CD4-positive, CD25-positive, alpha-beta regulatory T cell (primary cell): ENCODE results near the gene BRD3. TPM values are rescaled to one million over a fixed set of nuclear protein-coding genes. Genes with fewer than 3 reads are reported as not detected.

ENCODE experiments used
- ATAC-seq, 2 donors: fragments of 150-1000 bp; cut with Tn5 transposase; one replicate each; pipeline ENCODE4 v1.10.0; 2021; ENCODE audit warnings: low read depth in 2 of 2, moderate number of reproducible peaks in 2 of 2, moderate library complexity in 1 of 2
- DNase-seq, 3 donors: peaks; one replicate each; pipeline versions ENCODE4 v3.0.0 to v3.0.0-alpha.2; 2012 to 2022; ENCODE audit warnings: mixed read lengths in 1 of 3
- H3K27ac ChIP-seq: one replicate; pipeline ENCODE4 v1.7.0; 2013; ENCODE audit warnings: mild to moderate bottlenecking, low read length; ENCODE audit not compliant: insufficient read depth, poor library complexity, severe bottlenecking
- H3K27me3 ChIP-seq: one replicate; pipeline ENCODE4 v1.7.0; 2013; ENCODE audit warnings: low read length; ENCODE audit not compliant: control insufficient read depth, insufficient read depth
- H3K36me3 ChIP-seq: one replicate; pipeline ENCODE4 v1.7.0; 2013; ENCODE audit warnings: mild to moderate bottlenecking, low read length, moderate library complexity; ENCODE audit not compliant: control insufficient read depth, insufficient read depth
- H3K4me1 ChIP-seq: 2 replicates; pipeline ENCODE4 v1.7.0; 2013; ENCODE audit warnings: mild to moderate bottlenecking, low read length; ENCODE audit not compliant: insufficient read depth, control insufficient read depth, poor library complexity, severe bottlenecking
- H3K4me3 ChIP-seq: one replicate; pipeline ENCODE4 v1.7.0; 2013; ENCODE audit warnings: low read depth, mild to moderate bottlenecking, low read length, moderate library complexity
- H3K9me3 ChIP-seq, 2 experiments: 1 replicate in 1 of 2; 2 replicates in 1 of 2; pipeline ENCODE4 v1.7.0; 2013; ENCODE audit warnings: low read length in 2 of 2, mild to moderate bottlenecking in 1 of 2, moderate library complexity in 1 of 2; ENCODE audit not compliant: control insufficient read depth in 2 of 2
- H3K27ac Mint-ChIP-seq, 3 donors: one replicate each; pipeline ENCODE4 v1.8.0; 2020 to 2022; ENCODE audit warnings: mild to moderate bottlenecking in 3 of 3, mixed read lengths in 3 of 3, moderate library complexity in 2 of 3
- H3K27me3 Mint-ChIP-seq: one replicate; pipeline ENCODE4 v1.8.0; 2022; ENCODE audit warnings: mild to moderate bottlenecking, mixed read lengths
- H3K36me3 Mint-ChIP-seq: one replicate; pipeline ENCODE4 v1.8.0; 2020; ENCODE audit warnings: mixed read lengths
- H3K4me1 Mint-ChIP-seq, 4 donors: one replicate each; pipeline ENCODE4 v1.8.0; 2020 to 2022; ENCODE audit warnings: mixed read lengths in 4 of 4, mild to moderate bottlenecking in 1 of 4
- H3K4me3 Mint-ChIP-seq, 4 donors: one replicate each; pipeline ENCODE4 v1.8.0; 2020 to 2022; ENCODE audit warnings: mild to moderate bottlenecking in 4 of 4, mixed read lengths in 4 of 4, moderate library complexity in 3 of 4
- H3K9me3 Mint-ChIP-seq, 7 donors: one replicate each; pipeline ENCODE4 v1.8.0; 2020 to 2022; ENCODE audit warnings: mixed read lengths in 7 of 7, mild to moderate bottlenecking in 3 of 7, moderate library complexity in 2 of 7
- polyA plus RNA-seq, 4 donors: library from polyadenylated mRNA; unstranded; fragments of 300-500 nt; fragmentation: Illumina TruSeq; gene quantifications; one replicate each; pipeline ENCODE4 v1.2.3, GENCODE V29; 2021
- total RNA-seq: library from RNA; stranded (reverse); gene quantifications from one replicate; pipeline ENCODE4 v1.2.3, GENCODE V29; 2022

Gene BRD3
- total and polyA plus RNA-seq, 5 donors from 2014 or later: 10.4 to 39.3 (median 13.1) TPM

- Mint-ChIP-seq H3K9me3 (no peaks in the 10 kb centered on the region), H3K27me3 (peaks cover 2% of the 10 kb centered on the region), H3K4me1 (no peaks in the 10 kb centered on the region), H3K4me3 (no peak overlapping the region), H3K27ac (peak overlapping the region in 1 of 3 donors; percentile 32), H3K36me3 (no peaks in the 10 kb centered on the region)
- no peaks in the 10 kb centered on the region for H3K36me3 ChIP-seq
- no peak overlapping the region for H3K4me3 ChIP-seq
- H3K9me3 ChIP-seq: no peaks in the 10 kb centered on the region
- no peak for DNase-seq
- no peaks in the 10 kb centered on the region for H3K4me1 ChIP-seq
- H3K27me3 ChIP-seq: no peaks in the 10 kb centered on the region
- H3K27ac ChIP-seq: no peak overlapping the region
- ATAC-seq: no peak
Measured at GRCh38 chr9:133981589-133981957, 86.3 kb downstream of the BRD3 start.

- H3K4me1 ChIP-seq: no peaks in the 10 kb centered on the region
- peak overlapping the region in 1 of 3 donors; percentile 32 for H3K27ac Mint-ChIP-seq
- no peaks in the 10 kb centered on the region for H3K9me3 Mint-ChIP-seq
- no peak overlapping the region for H3K27ac ChIP-seq
- no peak overlapping the region for H3K4me3 Mint-ChIP-seq
- H3K36me3 ChIP-seq: no peaks in the 10 kb centered on the region
- no peaks in the 10 kb centered on the region for H3K27me3 ChIP-seq
- no peaks in the 10 kb centered on the region for H3K36me3 Mint-ChIP-seq
- no peaks in the 10 kb centered on the region for H3K9me3 ChIP-seq
- no peak overlapping the region for H3K4me3 ChIP-seq
- DNase-seq (no peak), ATAC-seq (no peak)
- H3K27me3 Mint-ChIP-seq: no peaks in the 10 kb centered on the region
- no peaks in the 10 kb centered on the region for H3K4me1 Mint-ChIP-seq
Measured at GRCh38 chr9:133980864-133981588, 86.8 kb downstream of the BRD3 start.

Other genes starting within 250 kb of the BRD3 start
- 0.67 TPM for gene VAV2, start 75.7 kb downstream of the BRD3 start, total RNA-seq
- under 1 TPM in 3 of 4 donors, not detected in 1; 0.24 to 0.40 (median 0.35) TPM for gene VAV2, start 75.7 kb downstream of the BRD3 start, polyA plus RNA-seq
- gene BRD3OS, start 42.5 kb downstream of the BRD3 start, total RNA-seq: 4.6 TPM
- 10 to 100 TPM; 14.9 to 20.6 (median 17.5) TPM for gene BRD3OS, start 42.5 kb downstream of the BRD3 start, polyA plus RNA-seq
- 19.3 TPM for gene WDR5, start 68.1 kb upstream of the BRD3 start, total RNA-seq
- gene WDR5, start 68.1 kb upstream of the BRD3 start, polyA plus RNA-seq: 10 to 100 TPM; 11.4 to 18.0 (median 15.1) TPM
- 106 TPM for gene RNU6ATAC, start 96.5 kb upstream of the BRD3 start, total RNA-seq
- gene RNU6ATAC, start 96.5 kb upstream of the BRD3 start, polyA plus RNA-seq: not detected